ENCODE results near the gene PCBD2. TPM values are rescaled to one million over a fixed set of nuclear protein-coding genes. Genes with fewer than 3 reads are reported as not detected.
"Not testable (repeated sequence)": the region's sequence is repeated elsewhere in the genome, so short reads cannot be mapped to it uniquely, and the experiment has no call there.

The PCBD2 gene
- total RNA-seq, 1 donor from 2014 or later, result 7.7 TPM

GRCh38 chr5:134975843-134976242 is 70.9 kb downstream of the PCBD2 start:
- Mint-ChIP-seq H3K27ac (ENCODE audit: unreplicated experiment) (no peak overlapping the region), H3K9me3 (ENCODE audit: unreplicated experiment) (peaks cover 11% of the 10 kb centered on the region), H3K4me3 (ENCODE audit: unreplicated experiment) (no peak overlapping the region), H3K36me3 (ENCODE audit: low read depth, unreplicated experiment) (peaks cover 29% of the 10 kb centered on the region), H3K27me3 (ENCODE audit: unreplicated experiment) (no peaks in the 10 kb centered on the region), H3K4me1 (ENCODE audit: unreplicated experiment) (no peaks in the 10 kb centered on the region)
- TF ChIP-seq CTCF (IDR thresholded peaks at IDR 0.05; ENCODE audit: unreplicated experiment), result no peak
- no peak for DNase-seq (ENCODE audit: low spot score)

GRCh38 chr5:134976841-134977240 is 71.9 kb downstream of the PCBD2 start:
- Mint-ChIP-seq H3K9me3 (ENCODE audit: unreplicated experiment) (peaks cover 11% of the 10 kb centered on the region), H3K27ac (ENCODE audit: unreplicated experiment) (no peak overlapping the region), H3K4me3 (ENCODE audit: unreplicated experiment) (no peak overlapping the region), H3K27me3 (ENCODE audit: unreplicated experiment) (no peaks in the 10 kb centered on the region), H3K36me3 (ENCODE audit: low read depth, unreplicated experiment) (peaks cover 29% of the 10 kb centered on the region), H3K4me1 (ENCODE audit: unreplicated experiment) (no peaks in the 10 kb centered on the region)
- no peak for DNase-seq (ENCODE audit: low spot score)
- TF ChIP-seq CTCF (IDR thresholded peaks at IDR 0.05; ENCODE audit: unreplicated experiment), result no peak

- Mint-ChIP-seq H3K4me3 (ENCODE audit: unreplicated experiment) (no peak overlapping the region), H3K9me3 (ENCODE audit: unreplicated experiment) (peaks cover 11% of the 10 kb centered on the region), H3K27me3 (ENCODE audit: unreplicated experiment) (no peaks in the 10 kb centered on the region), H3K36me3 (ENCODE audit: low read depth, unreplicated experiment) (peaks cover 29% of the 10 kb centered on the region), H3K4me1 (ENCODE audit: unreplicated experiment) (no peaks in the 10 kb centered on the region), H3K27ac (ENCODE audit: unreplicated experiment) (no peak overlapping the region)
- TF ChIP-seq CTCF (IDR thresholded peaks at IDR 0.05; ENCODE audit: unreplicated experiment), result no peak
- DNase-seq (ENCODE audit: low spot score), result no peak
Measured at GRCh38 chr5:134979416-134979815, 74.5 kb downstream of the PCBD2 start.

GRCh38 chr5:134982230-134982629 is 77.3 kb downstream of the PCBD2 start:
- Mint-ChIP-seq H3K4me3 (ENCODE audit: unreplicated experiment) (no peak overlapping the region), H3K4me1 (ENCODE audit: unreplicated experiment) (no peaks in the 10 kb centered on the region), H3K9me3 (ENCODE audit: unreplicated experiment) (peaks cover 7% of the 10 kb centered on the region), H3K27me3 (ENCODE audit: unreplicated experiment) (no peaks in the 10 kb centered on the region), H3K27ac (ENCODE audit: unreplicated experiment) (no peak overlapping the region), H3K36me3 (ENCODE audit: low read depth, unreplicated experiment) (peaks cover 13% of the 10 kb centered on the region)
- DNase-seq (ENCODE audit: low spot score), result no peak
- no peak for TF ChIP-seq CTCF (IDR thresholded peaks at IDR 0.05; ENCODE audit: unreplicated experiment)

GRCh38 chr5:134989266-134989830 is 84.4 kb downstream of the PCBD2 start:
- Mint-ChIP-seq H3K9me3 (ENCODE audit: unreplicated experiment) (no peaks in the 10 kb centered on the region), H3K36me3 (ENCODE audit: low read depth, unreplicated experiment) (no peaks in the 10 kb centered on the region), H3K4me3 (ENCODE audit: unreplicated experiment) (no peak overlapping the region), H3K4me1 (ENCODE audit: unreplicated experiment) (no peaks in the 10 kb centered on the region), H3K27me3 (ENCODE audit: unreplicated experiment) (no peaks in the 10 kb centered on the region), H3K27ac (ENCODE audit: unreplicated experiment) (no peak overlapping the region)
- TF ChIP-seq CTCF (IDR thresholded peaks at IDR 0.05; ENCODE audit: unreplicated experiment), result no peak
- DNase-seq (ENCODE audit: low spot score), result no peak

GRCh38 chr5:134990183-134990582 is 85.3 kb downstream of the PCBD2 start:
- H3K4me3 Mint-ChIP-seq (ENCODE audit: unreplicated experiment); H3K27me3 Mint-ChIP-seq (ENCODE audit: unreplicated experiment); H3K9me3 Mint-ChIP-seq (ENCODE audit: unreplicated experiment); H3K36me3 Mint-ChIP-seq (ENCODE audit: low read depth, unreplicated experiment); H3K27ac Mint-ChIP-seq (ENCODE audit: unreplicated experiment); DNase-seq (ENCODE audit: low spot score); H3K4me1 Mint-ChIP-seq (ENCODE audit: unreplicated experiment): not testable (repeated sequence)
